Mesodermal cell (in vitro differentiated cells): ENCODE data around the gene CALU.

Source experiments
- H3K27ac ChIP-seq: 2 replicates; pipeline ENCODE4 v1.7.0; 2013; ENCODE audit warnings: mild to moderate bottlenecking, low read depth, low read length, moderate library complexity; ENCODE audit not compliant: severe bottlenecking
- H3K36me3 ChIP-seq: 2 replicates; pipeline ENCODE4 v1.7.1; 2013; ENCODE audit warnings: mild to moderate bottlenecking, low read length, moderate library complexity; ENCODE audit not compliant: control insufficient read depth, insufficient read depth
- H3K4me1 ChIP-seq: one replicate; pipeline ENCODE4 v1.7.1; 2013; ENCODE audit warnings: mild to moderate bottlenecking, low read length; ENCODE audit not compliant: insufficient read depth, control insufficient read depth, poor library complexity, severe bottlenecking
- H3K4me3 ChIP-seq: 2 replicates; pipeline ENCODE4 v1.7.0; 2013; ENCODE audit warnings: low read length, control low read depth, mild to moderate bottlenecking; ENCODE audit not compliant: insufficient read depth, poor library complexity, severe bottlenecking; ENCODE audit errors: extremely low read depth
- H3K9me3 ChIP-seq: 2 replicates; pipeline ENCODE4 v1.7.1; 2013; ENCODE audit warnings: mild to moderate bottlenecking, low read length, moderate library complexity; ENCODE audit not compliant: control insufficient read depth
- WGBS, 2 experiments: methylation state at CpG; one replicate each; pipeline ENCODE4 v1.1.5; 2013; ENCODE audit warnings: missing lambda C conversion rate in 2 of 2; ENCODE audit not compliant: insufficient coverage in 2 of 2; 5-methylcytosine and 5-hydroxymethylcytosine counted together

Gene CALU

GRCh38 chr7:128785738-128786137 is 46.6 kb downstream of the CALU start:
- no peaks in the 10 kb centered on the region for H3K9me3 ChIP-seq
- no peak overlapping the region for H3K4me3 ChIP-seq
- no peaks in the 10 kb centered on the region for H3K36me3 ChIP-seq
- H3K27ac ChIP-seq: no peak overlapping the region
- H3K4me1 ChIP-seq: peaks cover 3% of the 10 kb centered on the region
- whole genome bisulfite sequencing, 2 experiments: 92 to 93% methylated on average over 2 of the region's 3 CpGs

GRCh38 chr7:128788446-128789412 is 49.6 kb downstream of the CALU start:
- H3K9me3 ChIP-seq: no peaks in the 10 kb centered on the region
- 93 to 97% methylated on average over 7 to 8 of the region's 9 CpGs for WGBS, 2 experiments
- peaks cover 14% of the 10 kb centered on the region for H3K4me1 ChIP-seq
- no peak overlapping the region for H3K4me3 ChIP-seq
- H3K27ac ChIP-seq: no peak overlapping the region
- peaks cover under 1% of the 10 kb centered on the region for H3K36me3 ChIP-seq

GRCh38 chr7:128790315-128791041 is 51.3 kb downstream of the CALU start:
- H3K36me3 ChIP-seq: peaks cover 16% of the 10 kb centered on the region
- H3K9me3 ChIP-seq: no peaks in the 10 kb centered on the region
- peak overlapping the region; percentile 29 for H3K27ac ChIP-seq
- H3K4me1 ChIP-seq: peaks cover 18% of the 10 kb centered on the region
- WGBS, 2 experiments: 25 to 33% methylated on average over 17 to 26 of the region's 45 CpGs
- H3K4me3 ChIP-seq: peak overlapping the region; percentile 78

GRCh38 chr7:128791121-128791971 is 52.2 kb downstream of the CALU start, which contains the start of gene CCDC136:
CCDC136 (plus strand) TSS chr7:128791968; CDS start chr7:128792412, 444 bp downstream.
- peaks cover 19% of the 10 kb centered on the region for H3K36me3 ChIP-seq
- WGBS, 2 experiments: 0% methylated on average over 26 to 58 of the region's 80 CpGs
- peaks cover 24% of the 10 kb centered on the region for H3K4me1 ChIP-seq
- peak within 1 kb of the TSS; percentile 29 for H3K27ac ChIP-seq
- H3K9me3 ChIP-seq: no peaks in the 10 kb centered on the region
- H3K4me3 ChIP-seq: peak within 1 kb of the TSS; percentile 78

GRCh38 chr7:128791972-128792327 is 52.8 kb downstream of the CALU start:
- H3K4me3 ChIP-seq: peak overlapping the region; percentile 78
- no peaks in the 10 kb centered on the region for H3K9me3 ChIP-seq
- no peak overlapping the region for H3K27ac ChIP-seq
- peaks cover 24% of the 10 kb centered on the region for H3K4me1 ChIP-seq
- 13% methylated on average over 4 of the region's 9 CpGs; no CpG with 5 or more reads in 1 of the 2 experiments for whole genome bisulfite sequencing, 2 experiments
- peaks cover 20% of the 10 kb centered on the region for H3K36me3 ChIP-seq

GRCh38 chr7:128792471-128793180 is 53.5 kb downstream of the CALU start:
- Histone ChIP-seq H3K9me3 (no peaks in the 10 kb centered on the region), H3K4me1 (peaks cover 24% of the 10 kb centered on the region), H3K36me3 (peaks cover 27% of the 10 kb centered on the region), H3K27ac (no peak overlapping the region), H3K4me3 (peak overlapping the region; percentile 78)
- WGBS, 2 experiments: 53 to 55% methylated on average over 7 of the region's 10 CpGs

GRCh38 chr7:128793181-128793547 is 54.0 kb downstream of the CALU start:
- WGBS, 2 experiments: no CpG with 5 or more reads among the region's 5 CpGs
- H3K4me1 ChIP-seq: peaks cover 24% of the 10 kb centered on the region
- no peak overlapping the region for H3K4me3 ChIP-seq
- no peak overlapping the region for H3K27ac ChIP-seq
- H3K36me3 ChIP-seq: peaks cover 29% of the 10 kb centered on the region
- H3K9me3 ChIP-seq: no peaks in the 10 kb centered on the region

GRCh38 chr7:128794020-128794419 is 54.9 kb downstream of the CALU start:
- Histone ChIP-seq H3K36me3 (peaks cover 29% of the 10 kb centered on the region), H3K27ac (no peak overlapping the region), H3K4me3 (no peak overlapping the region), H3K4me1 (peaks cover 24% of the 10 kb centered on the region), H3K9me3 (no peaks in the 10 kb centered on the region)
- 61 to 79% methylated on average over 2 to 3 of the region's 3 CpGs for WGBS, 2 experiments

- Histone ChIP-seq H3K4me1 (peaks cover 24% of the 10 kb centered on the region), H3K4me3 (no peak overlapping the region), H3K36me3 (peaks cover 29% of the 10 kb centered on the region), H3K27ac (no peak overlapping the region), H3K9me3 (no peaks in the 10 kb centered on the region)
- 96 to 97% methylated on average over 8 of the region's 8 CpGs for WGBS, 2 experiments
Measured at GRCh38 chr7:128794436-128794835, 55.3 kb downstream of the CALU start.

GRCh38 chr7:128795129-128795528 is 56.0 kb downstream of the CALU start:
- peaks cover 29% of the 10 kb centered on the region for H3K36me3 ChIP-seq
- H3K4me1 ChIP-seq: peaks cover 24% of the 10 kb centered on the region
- H3K27ac ChIP-seq: no peak overlapping the region
- WGBS, 2 experiments: 79 to 82% methylated on average over 3 to 4 of the region's 4 CpGs
- no peaks in the 10 kb centered on the region for H3K9me3 ChIP-seq
- H3K4me3 ChIP-seq: no peak overlapping the region
